Activated T-helper 9 cell treated with anti-CD3 and anti-CD28 coated beads, Interleukin-2, amount 50 U/mL, for 16 hours (primary cell): Measurements from ENCODE around the gene LRRC36.

Experiments used
- DNase-seq: peaks from one replicate; pipeline ENCODE4 v3.0.0-alpha.2; 2020; ENCODE audit warnings: low read depth

LRRC36 gene

GRCh38 chr16:67294171-67294757, 32.4 kb upstream of the LRRC36 start:
- DNase-seq, result no peak

DNA sequence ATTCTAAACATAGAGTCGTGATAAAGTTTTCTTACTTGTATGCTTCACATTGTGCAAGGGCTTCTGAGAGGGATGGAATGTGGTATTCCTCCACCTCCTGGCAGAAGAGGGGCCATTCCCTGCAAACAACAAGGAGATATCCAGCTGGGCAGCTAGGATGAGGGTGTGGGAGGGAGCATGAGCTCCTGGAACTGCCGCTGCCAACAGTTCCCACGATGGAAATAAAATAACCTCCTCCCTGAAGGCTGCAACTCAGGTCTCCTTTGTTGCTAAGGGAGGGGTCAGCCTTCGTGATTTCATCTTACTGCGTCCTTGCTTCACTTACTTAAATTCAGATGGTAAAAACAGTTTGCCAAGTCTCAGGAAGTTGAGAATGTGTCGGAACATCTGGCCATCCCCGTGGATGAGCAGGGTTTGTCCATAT, 31.7 kb upstream of the LRRC36 start:
- DNase-seq, result no peak

GRCh38 chr16:67296420-67296819, 30.2 kb upstream of the LRRC36 start:
- DNase-seq, result no peak

DNA sequence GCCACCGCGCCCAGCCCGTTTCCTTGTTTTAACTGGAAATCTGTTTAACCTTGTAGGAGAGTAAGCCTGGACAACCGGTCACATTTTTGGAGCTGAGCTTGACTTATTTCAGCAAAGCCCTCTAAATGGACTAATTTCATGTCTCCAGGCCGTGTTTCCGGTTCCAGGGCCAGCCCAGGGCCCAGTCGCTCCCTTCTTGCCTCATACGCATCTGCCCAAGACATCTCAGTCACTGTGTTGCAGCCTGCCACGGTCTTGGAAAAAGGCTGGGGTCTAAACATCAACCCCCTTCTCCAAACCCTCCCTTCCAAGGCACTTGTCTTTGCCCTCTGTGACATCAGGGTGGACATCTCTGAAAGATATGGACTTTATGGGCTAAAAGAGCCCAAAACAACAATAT, 28.3 kb upstream of the LRRC36 start:
- no peak for DNase-seq

GRCh38 chr16:67299269-67299668, 27.3 kb upstream of the LRRC36 start:
- DNase-seq, result no peak

- DNase-seq, result no peak
Observed at GRCh38 chr16:67301080-67301782, 25.4 kb upstream of the LRRC36 start.

- no peak for DNase-seq
Observed at GRCh38 chr16:67302076-67302475, 24.5 kb upstream of the LRRC36 start.

GRCh38 chr16:67302970-67303369, 23.6 kb upstream of the LRRC36 start:
- no peak for DNase-seq

GRCh38 chr16:67304020-67304419, 22.6 kb upstream of the LRRC36 start:
- DNase-seq, result no peak

DNA sequence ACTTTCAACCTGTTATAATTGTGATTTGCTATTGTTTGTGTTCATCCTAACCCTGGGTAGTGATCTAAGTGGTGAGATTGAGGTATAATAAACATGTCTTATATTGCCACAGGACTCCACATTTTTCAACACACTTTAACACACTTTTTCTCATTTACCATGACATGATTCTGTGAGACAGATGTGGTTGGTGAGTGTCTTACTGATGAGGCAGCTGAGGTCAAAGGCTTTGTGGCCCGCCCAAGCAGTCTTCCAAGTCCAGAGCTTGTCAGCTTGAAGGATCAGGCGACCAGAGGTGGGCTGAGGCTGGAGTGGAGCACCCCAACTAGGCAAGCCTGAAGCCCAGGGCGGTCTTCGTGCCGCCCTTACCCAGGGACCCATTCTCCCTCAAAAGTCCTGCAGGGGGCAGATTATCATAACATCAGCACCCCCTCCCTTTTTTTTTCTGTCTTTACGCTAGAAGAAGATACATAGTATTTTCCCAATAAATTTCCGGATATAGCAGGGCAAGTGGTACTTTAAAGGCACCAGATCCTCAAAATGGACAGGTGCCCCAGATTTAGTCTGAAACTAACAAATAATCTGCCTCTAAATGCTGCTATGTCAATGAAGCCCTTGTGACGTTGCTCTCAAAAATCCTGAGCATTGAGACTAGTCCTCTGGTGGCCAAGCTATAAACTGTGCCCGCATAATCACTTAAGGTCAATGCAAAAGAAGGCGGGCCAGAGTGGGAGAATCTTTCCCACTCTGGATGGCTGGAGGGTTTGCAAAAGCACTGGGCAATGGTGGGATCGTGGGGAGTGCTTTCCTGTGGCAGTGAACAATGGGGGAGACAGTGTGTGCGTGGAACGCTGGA, 21.2 kb upstream of the LRRC36 start:
- DNase-seq, result no peak

DNA sequence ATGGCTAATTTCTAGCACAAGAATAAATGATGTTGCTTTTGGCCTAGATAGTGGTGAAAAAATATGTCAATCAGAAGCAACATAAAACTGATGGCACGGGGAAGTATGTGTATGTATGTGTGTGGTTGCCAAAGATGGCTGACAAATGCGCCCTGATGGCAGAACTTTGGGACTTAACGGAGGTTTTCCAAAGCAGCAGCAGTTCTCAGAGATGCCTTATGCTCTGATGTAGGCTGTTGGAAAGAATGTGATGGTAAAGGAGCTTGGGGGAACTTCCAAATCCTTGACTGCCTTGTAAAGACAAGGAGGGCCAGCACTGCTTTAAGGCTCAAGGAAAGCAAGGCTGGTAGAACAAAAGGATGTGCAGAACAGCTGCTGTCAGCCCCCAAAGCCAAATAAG, 16.1 kb upstream of the LRRC36 start:
- DNase-seq, result no peak

GRCh38 chr16:67311607-67312488, 14.8 kb upstream of the LRRC36 start:
- peak; percentile 67 for DNase-seq

DNA sequence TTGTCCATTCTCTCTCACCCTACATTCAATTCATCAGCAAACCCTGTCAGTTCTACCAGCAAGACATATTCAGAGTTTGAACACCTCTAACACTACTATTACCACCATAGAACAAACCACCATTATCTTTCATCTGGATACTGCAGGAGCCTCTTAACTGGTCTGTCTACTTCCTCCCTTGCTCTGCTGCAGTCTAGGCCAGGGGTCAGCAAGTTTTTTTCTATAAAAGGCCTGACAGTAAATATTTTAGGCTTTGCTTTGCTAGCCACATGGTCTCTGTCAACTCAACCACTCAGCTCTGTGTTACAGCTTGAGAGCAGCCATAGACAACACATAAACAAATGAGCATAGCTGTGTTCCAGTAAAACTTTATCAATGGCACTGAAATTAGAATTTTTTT, 13.9 kb upstream of the LRRC36 start:
- no peak for DNase-seq

DNA sequence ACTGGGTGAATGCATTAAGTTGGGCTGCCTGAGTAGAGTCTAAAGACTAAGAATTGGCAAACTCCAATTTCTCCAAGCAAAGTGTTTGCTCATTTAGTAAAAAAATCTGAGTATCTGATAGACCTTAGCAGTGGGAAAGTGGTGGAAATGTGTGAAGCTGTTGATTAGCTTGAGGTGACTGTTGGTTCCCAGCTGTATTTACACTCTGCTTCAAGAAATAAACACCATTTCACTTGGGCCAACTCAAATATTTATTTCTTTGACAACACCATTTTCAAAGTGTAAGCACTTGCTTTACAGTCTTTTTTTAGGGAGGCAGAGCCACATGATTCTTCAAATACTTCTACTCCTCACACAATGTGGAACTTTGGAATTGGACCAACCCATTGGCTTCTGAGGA, 8.8 kb upstream of the LRRC36 start:
- DNase-seq, result no peak

GRCh38 chr16:67326115-67326471, 522 bp upstream of the LRRC36 start:
- DNase-seq, result no peak

DNA sequence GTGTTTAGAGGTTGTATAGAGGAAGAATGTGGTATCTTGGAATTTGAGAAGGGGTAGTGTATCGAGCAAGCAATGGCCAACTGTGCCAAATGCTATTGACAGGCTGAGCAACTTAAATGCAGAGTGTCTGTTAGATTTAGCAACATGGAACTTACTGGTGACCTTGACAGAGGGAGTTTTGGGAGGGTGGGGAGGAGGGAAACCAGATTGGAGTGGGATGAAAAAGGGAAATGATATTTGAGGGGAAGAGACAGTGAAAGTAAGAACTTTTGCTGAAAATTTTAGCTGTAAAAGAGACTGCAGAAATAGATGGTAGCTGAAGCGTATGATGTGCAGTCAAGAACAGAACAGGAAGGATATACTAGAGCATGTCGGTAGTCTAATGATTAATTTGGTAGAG, 1.1 kb downstream of the LRRC36 start:
- no peak for DNase-seq

DNA sequence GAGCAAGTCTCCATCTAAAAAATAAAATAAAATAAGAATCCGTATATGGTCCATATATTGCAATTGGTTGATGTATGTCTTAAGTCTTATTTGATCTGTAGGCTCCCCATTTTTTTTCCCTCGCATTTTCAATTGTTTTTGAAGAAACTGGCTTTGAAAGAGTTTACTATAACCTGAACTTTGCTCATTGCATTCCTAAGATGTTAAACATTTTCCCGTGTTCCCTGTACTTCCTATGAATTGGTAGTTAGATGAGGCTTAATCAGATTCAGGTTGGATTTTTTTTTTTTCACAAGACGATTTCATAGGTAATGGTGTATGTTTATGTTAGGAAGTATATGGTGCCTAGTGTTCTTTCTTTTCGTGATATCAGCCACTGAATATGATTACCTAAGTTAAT, 3.3 kb downstream of the LRRC36 start:
- no peak for DNase-seq

DNA sequence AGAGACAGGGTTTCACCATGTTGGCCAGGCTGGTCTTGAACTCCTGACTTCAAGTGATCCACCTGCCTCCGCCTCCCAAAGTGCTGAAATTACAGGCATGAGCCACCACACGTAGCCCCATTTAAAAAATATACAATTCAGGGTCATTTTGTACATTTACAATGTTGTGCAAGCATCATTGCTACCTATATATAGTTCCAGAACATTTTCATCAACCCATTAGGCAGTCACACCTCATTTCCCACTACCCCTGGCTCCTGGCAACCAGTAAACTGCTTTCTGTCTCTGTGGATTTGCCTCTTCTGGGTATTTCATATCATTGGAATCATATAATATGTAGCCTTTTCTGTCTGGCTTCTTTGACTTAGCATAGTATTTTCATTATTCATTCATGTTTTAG, 6.7 kb downstream of the LRRC36 start:
- DNase-seq, result no peak

GRCh38 chr16:67336116-67336515, 9.5 kb downstream of the LRRC36 start:
- DNase-seq, result no peak

GRCh38 chr16:67336648-67337047, 10.0 kb downstream of the LRRC36 start:
- no peak for DNase-seq

GRCh38 chr16:67339453-67339852, 12.8 kb downstream of the LRRC36 start:
- no peak for DNase-seq

- no peak for DNase-seq
Observed at GRCh38 chr16:67341250-67341649, 14.6 kb downstream of the LRRC36 start.
